ENCODE data around the gene LMAN2. TPM values are rescaled to one million over a fixed set of nuclear protein-coding genes. Genes with fewer than 3 reads are reported as not detected.

Gene LMAN2
- total RNA-seq, 1 donor from 2014 or later = 166 TPM

DNA sequence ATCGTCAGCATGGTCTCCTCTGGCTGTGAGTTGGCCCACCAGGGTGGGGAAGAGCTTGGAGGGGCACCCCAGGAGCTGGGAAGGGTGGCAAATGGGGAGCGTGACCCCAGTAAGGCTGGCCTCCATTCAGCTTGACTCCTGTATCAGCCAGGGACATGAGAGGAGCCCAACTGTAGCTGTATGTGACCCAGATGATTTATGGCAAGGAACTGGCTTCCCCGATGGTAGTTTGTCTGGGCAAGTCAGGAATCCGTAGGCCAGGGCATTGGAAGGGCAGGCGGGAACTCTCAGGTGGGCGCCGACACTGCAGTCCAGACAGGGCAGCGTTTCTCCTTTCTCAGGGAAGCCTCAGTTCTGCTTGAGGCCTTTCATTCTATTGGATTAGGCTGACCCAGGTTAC is 35.1 kb upstream of the LMAN2 start:
- Histone ChIP-seq H3K27me3 (no peaks in the 10 kb centered on the region), H3K36me3 (no peaks in the 10 kb centered on the region), H3K4me1 (peaks cover 46% of the 10 kb centered on the region), H3K27ac (no peak overlapping the region), H3K4me3 (no peak overlapping the region), H3K9me3 (no peaks in the 10 kb centered on the region)
- intact Hi-C loops (cut with DNase I) = no loop called here
- DNase-seq (ENCODE audit: extremely low spot score in 2 of 2) = no peak
- no peak for TF ChIP-seq POLR2A (IDR thresholded peaks at IDR 0.05)
- TF ChIP-seq, protein P1, sequence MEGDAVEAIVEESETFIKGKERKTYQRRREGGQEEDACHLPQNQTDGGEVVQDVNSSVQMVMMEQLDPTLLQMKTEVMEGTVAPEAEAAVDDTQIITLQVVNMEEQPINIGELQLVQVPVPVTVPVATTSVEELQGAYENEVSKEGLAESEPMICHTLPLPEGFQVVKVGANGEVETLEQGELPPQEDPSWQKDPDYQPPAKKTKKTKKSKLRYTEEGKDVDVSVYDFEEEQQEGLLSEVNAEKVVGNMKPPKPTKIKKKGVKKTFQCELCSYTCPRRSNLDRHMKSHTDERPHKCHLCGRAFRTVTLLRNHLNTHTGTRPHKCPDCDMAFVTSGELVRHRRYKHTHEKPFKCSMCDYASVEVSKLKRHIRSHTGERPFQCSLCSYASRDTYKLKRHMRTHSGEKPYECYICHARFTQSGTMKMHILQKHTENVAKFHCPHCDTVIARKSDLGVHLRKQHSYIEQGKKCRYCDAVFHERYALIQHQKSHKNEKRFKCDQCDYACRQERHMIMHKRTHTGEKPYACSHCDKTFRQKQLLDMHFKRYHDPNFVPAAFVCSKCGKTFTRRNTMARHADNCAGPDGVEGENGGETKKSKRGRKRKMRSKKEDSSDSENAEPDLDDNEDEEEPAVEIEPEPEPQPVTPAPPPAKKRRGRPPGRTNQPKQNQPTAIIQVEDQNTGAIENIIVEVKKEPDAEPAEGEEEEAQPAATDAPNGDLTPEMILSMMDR (IDR thresholded peaks at IDR 0.05) = no peak
- TF ChIP-seq POLR2AphosphoS5 (IDR thresholded peaks at IDR 0.05; ENCODE audit: insufficient read depth in 1 of 2, low read depth in 1 of 2) = no peak

DNA sequence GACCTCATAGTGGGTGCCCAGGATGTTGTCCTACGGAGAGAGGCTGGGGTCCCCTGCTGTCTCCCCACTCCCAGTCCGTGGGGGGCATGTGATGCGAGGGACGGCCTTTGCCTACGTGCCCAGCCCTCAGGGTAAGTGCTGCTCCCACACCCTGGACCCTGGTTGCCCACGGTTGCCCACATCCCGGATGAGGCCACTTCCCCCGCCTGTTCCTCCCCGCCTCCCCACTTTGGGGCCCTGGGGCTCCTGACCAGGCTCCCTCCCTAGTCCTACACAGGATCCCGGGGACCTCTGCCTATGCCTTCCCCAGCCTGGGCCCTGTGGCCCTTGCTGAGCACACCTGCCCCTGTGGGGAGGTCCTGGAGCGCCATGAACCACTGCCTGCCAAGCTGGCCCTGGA is 34.3 kb upstream of the LMAN2 start:
- Histone ChIP-seq H3K27me3 (no peaks in the 10 kb centered on the region), H3K9me3 (no peaks in the 10 kb centered on the region), H3K4me3 (no peak overlapping the region), H3K4me1 (peaks cover 46% of the 10 kb centered on the region), H3K36me3 (no peaks in the 10 kb centered on the region), H3K27ac (no peak overlapping the region)
- DNase-seq (ENCODE audit: extremely low spot score in 2 of 2) = no peak
- no peak for TF ChIP-seq POLR2AphosphoS5 (IDR thresholded peaks at IDR 0.05; ENCODE audit: insufficient read depth in 1 of 2, low read depth in 1 of 2)
- TF ChIP-seq POLR2A (IDR thresholded peaks at IDR 0.05) = no peak
- TF ChIP-seq, protein P1 (IDR thresholded peaks at IDR 0.05) = no peak
- intact Hi-C loops (cut with DNase I) = no loop called here

DNA sequence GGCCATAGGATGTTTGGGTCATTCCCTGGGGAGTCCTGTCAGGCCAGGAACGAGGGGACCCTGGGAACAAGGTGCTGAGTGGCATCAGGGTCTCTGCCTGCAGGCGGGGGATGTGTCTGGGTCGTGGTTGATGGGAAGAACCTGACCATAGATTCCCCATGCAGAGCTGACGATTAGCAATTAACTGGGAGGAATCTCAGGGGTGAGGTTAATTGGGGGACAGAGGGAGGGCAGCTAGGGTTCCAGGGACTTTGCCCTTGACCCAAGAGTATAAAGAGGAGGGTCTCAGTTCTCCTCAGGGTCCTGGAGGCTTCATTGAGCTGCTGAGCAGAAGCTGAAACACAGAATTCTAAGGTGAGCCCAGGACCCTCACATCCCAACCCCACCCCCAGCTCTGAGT is 32.7 kb upstream of the LMAN2 start, which contains the start of gene SLC34A1:
Gene SLC34A1, plus strand, starts transcription at position 301 of the 400 bp plus-strand sequence. CDS start 1,308 bp downstream, outside the sequence.
- no peaks in the 10 kb centered on the region for H3K36me3 ChIP-seq
- H3K27ac ChIP-seq = no peak within 1 kb of the TSS
- intact Hi-C loops (cut with DNase I) = no loop called here
- H3K9me3 ChIP-seq = no peaks in the 10 kb centered on the region
- peaks cover 33% of the 10 kb centered on the region for H3K4me1 ChIP-seq
- TF ChIP-seq POLR2AphosphoS5 (IDR thresholded peaks at IDR 0.05; ENCODE audit: insufficient read depth in 1 of 2, low read depth in 1 of 2) = no peak
- no peaks in the 10 kb centered on the region for H3K27me3 ChIP-seq
- DNase-seq (ENCODE audit: extremely low spot score in 2 of 2) = no peak
- H3K4me3 ChIP-seq = no peak within 1 kb of the TSS

DNA sequence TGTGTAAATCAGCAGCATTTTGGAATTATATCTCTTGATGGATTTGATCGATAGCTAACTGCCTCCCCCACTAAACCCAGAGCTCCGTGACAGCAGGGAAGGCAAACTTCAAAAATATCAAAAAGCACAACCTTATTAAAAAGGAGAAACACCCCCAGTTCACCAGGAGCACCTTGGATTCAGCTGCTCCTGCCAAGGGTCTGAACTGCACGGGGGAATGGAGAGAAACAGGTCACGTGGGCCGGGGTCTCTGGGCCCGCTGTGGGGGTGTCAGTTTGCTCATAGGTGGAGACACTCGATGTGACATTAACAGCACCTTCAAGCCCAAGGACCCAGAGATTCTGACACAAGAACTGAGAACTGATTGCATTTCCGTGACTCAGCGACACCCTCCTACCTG is 31.7 kb upstream of the LMAN2 start:
- Histone ChIP-seq H3K36me3 (no peaks in the 10 kb centered on the region), H3K27me3 (no peaks in the 10 kb centered on the region), H3K4me3 (no peak overlapping the region), H3K9me3 (no peaks in the 10 kb centered on the region), H3K4me1 (peaks cover 23% of the 10 kb centered on the region), H3K27ac (no peak overlapping the region)
- TF ChIP-seq POLR2AphosphoS5 (IDR thresholded peaks at IDR 0.05; ENCODE audit: insufficient read depth in 1 of 2, low read depth in 1 of 2) (no peak), POLR2A (IDR thresholded peaks at IDR 0.05) (no peak)
- TF ChIP-seq, protein P1 (IDR thresholded peaks at IDR 0.05) = no peak
- no peak for DNase-seq (ENCODE audit: extremely low spot score in 2 of 2)
- intact Hi-C loops (cut with DNase I) = no loop called here

DNA sequence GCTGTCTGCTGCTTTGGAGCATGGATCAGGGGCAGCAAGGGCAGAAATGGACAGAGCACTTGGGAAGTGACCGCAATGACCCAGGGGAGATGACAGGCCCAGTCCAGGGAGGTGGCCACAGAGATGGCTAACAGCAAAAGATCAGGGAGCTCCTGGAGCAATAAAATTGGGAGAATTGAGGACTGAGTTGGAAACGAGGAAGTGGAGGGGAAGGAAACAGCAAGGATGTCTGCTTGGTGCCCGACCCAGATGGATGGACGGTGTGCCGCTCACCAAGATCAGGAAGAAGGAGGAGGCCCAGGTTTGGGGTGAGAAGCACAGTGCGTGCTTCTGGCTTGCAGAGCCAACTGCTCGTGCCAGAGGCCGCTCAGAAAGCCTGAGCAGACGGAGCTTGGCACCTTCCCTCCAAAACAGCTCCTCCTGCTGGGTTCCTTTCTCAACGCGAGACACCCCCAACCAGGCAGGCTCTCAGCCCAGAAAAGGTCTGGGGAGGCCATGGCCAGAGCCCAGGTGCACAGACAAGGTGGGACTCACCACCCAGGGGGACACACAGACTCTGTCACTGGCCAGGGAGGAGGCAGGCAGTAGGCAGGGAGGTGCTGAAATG is 31.1 kb upstream of the LMAN2 start:
- intact Hi-C loops (cut with DNase I) = no loop called here
- H3K4me3 ChIP-seq = no peak overlapping the region
- TF ChIP-seq POLR2AphosphoS5 (IDR thresholded peaks at IDR 0.05; ENCODE audit: insufficient read depth in 1 of 2, low read depth in 1 of 2) (no peak), POLR2A (IDR thresholded peaks at IDR 0.05) (no peak)
- TF ChIP-seq, protein P1 (IDR thresholded peaks at IDR 0.05) = no peak
- peaks cover 18% of the 10 kb centered on the region for H3K4me1 ChIP-seq
- DNase-seq (ENCODE audit: extremely low spot score in 2 of 2) = no peak
- H3K27me3 ChIP-seq = no peaks in the 10 kb centered on the region
- H3K27ac ChIP-seq = no peak overlapping the region
- H3K36me3 ChIP-seq = no peaks in the 10 kb centered on the region
- H3K9me3 ChIP-seq = no peaks in the 10 kb centered on the region
